ENCODE measurements around the gene CWC22.

GRCh38 chr2:180040146-180040925 is 33.2 kb upstream of the CWC22 start:
- TF ChIP-seq, protein P1, sequence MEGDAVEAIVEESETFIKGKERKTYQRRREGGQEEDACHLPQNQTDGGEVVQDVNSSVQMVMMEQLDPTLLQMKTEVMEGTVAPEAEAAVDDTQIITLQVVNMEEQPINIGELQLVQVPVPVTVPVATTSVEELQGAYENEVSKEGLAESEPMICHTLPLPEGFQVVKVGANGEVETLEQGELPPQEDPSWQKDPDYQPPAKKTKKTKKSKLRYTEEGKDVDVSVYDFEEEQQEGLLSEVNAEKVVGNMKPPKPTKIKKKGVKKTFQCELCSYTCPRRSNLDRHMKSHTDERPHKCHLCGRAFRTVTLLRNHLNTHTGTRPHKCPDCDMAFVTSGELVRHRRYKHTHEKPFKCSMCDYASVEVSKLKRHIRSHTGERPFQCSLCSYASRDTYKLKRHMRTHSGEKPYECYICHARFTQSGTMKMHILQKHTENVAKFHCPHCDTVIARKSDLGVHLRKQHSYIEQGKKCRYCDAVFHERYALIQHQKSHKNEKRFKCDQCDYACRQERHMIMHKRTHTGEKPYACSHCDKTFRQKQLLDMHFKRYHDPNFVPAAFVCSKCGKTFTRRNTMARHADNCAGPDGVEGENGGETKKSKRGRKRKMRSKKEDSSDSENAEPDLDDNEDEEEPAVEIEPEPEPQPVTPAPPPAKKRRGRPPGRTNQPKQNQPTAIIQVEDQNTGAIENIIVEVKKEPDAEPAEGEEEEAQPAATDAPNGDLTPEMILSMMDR (conservative IDR thresholded peaks at IDR 0.05): no peak
- no peak for TF ChIP-seq ZFX (IDR thresholded peaks at IDR 0.05)
